Measurements from ENCODE around the gene CHEK2.
"Not testable (repeated sequence)": the region's sequence is repeated elsewhere in the genome, so short reads cannot be mapped to it uniquely, and the experiment has no call there.

CHEK2 gene

GRCh38 chr22:28741200-28741784 lies 328 bp downstream of the CHEK2 start:
- DNase-seq = peak in 1 of 2 experiments; percentile 46

- DNase-seq = not testable (repeated sequence)
Measured at GRCh38 chr22:28738876-28739275, 2.7 kb downstream of the CHEK2 start.

- DNase-seq = no peak
Measured at GRCh38 chr22:28737701-28738100, 3.9 kb downstream of the CHEK2 start.

DNA sequence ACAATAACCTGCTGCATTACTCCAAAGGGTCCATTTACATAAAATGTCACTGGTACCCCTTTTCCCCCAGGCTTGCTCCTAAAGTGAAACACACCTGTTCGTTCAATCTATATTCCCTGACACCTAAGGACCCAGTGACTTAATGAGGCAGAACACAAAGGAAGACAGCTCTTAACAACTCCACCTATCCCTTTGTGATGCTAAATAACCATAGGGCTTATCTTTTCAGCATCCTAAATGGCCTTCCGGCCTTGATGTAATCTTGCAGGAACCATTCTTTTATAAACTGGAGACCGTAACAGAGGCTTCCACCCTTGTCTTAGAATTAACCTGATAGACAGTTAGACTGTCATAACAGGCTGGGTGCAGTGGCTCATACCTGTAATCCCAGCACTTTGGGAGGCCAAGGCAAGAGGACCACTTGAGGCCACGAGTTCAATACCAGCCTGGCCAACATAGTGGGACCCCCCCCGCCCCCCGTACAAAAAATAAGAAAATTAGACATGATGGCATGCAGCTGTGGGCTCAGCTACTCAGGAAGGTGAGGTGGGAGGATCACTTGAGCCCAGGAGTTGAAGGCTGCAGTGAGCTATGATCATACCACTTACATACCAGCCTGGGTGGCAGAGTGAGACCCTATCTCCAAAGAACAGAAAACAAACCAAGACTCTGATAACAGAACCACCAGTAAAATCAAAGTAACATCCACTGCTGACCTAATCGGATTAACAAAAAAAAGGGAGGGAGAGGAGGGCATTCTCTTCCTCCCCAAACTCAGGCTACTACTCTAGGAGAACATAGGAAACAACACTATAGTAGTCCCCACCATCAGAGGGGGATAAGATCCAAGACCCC lies 5.1 kb downstream of the CHEK2 start:
- DNase-seq = no peak

DNA sequence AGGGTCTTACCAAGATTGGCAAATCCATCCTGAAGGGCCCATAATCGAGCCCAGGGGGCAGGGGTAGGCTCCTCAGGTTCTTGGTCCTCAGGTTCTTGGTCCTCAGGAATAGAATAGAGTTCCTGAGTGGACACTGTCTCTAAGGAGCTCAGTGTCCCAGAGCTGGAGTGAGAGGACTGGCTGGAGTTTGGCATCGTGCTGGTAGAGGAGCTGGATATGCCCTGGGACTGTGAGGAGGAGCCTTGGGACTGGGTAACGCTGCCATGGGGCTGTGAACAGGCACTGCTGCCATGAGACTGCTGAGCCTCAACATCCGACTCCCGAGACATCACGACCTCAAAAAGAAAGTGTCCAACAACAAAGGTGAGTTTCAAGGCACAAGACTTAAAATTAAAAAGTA lies 7.2 kb downstream of the CHEK2 start:
- DNase-seq = no peak

DNA sequence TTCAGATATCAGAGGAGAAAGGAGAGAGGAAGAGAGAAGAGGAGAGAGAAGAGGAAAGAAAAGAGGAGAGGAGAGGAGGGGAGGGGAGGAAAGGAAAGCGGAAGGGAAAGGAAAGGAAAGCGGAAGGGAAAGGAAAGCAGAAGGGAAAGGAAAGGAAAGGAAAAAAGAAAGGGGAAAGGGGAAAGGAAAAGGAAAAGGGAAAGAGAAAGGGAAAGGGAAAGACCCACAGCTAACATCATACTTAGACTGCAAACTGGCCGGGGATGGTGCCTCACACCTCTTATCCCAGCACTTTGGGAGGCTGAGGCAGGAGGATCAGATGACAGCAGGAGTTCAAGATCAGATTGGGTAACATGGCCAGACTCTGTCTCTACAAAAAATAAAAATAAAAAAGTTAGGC lies 11.4 kb downstream of the CHEK2 start:
- DNase-seq = no peak

- no peak for DNase-seq
Measured at GRCh38 chr22:28728621-28729313, 12.9 kb downstream of the CHEK2 start.

- no peak for DNase-seq
Measured at GRCh38 chr22:28728002-28728401, 13.6 kb downstream of the CHEK2 start.

- no peak for DNase-seq
Measured at GRCh38 chr22:28718044-28718443, 23.6 kb downstream of the CHEK2 start.

- DNase-seq = no peak
Measured at GRCh38 chr22:28716686-28717085, 24.9 kb downstream of the CHEK2 start.

GRCh38 chr22:28715611-28716010 lies 26.0 kb downstream of the CHEK2 start:
- no peak for DNase-seq

DNA sequence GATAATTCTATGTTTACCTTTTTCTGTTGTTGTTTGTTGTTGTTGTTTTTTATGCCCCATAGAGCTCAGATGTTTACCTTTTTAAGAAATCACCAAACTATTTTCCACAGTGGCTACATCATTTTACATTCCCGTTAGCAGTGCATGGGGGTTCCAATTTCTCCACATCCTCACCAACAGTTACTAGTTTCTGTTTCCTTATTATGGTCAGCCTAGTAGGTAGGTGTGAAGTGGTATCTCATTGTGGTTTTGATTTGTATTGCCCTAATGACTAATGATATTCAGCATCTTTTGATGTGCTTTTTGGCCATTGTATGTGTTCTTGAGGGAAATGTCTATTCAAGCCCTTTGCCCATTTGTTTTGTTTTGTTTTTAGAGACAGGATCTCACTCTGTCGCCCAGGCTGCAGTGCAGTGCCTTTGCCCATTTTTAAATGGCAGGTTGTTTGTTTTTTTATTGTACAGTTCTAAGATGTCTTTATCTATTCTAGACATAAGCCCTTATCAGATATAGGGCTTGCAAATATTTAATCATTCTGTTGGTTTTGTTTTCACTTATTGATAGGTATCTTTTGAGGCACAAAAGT lies 27.5 kb downstream of the CHEK2 start:
- DNase-seq = no peak

- DNase-seq = peak in 1 of 2 experiments; percentile 28
Measured at GRCh38 chr22:28711820-28712777, 29.5 kb downstream of the CHEK2 start.

- no peak for DNase-seq
Measured at GRCh38 chr22:28711341-28711740, 30.3 kb downstream of the CHEK2 start.

DNA sequence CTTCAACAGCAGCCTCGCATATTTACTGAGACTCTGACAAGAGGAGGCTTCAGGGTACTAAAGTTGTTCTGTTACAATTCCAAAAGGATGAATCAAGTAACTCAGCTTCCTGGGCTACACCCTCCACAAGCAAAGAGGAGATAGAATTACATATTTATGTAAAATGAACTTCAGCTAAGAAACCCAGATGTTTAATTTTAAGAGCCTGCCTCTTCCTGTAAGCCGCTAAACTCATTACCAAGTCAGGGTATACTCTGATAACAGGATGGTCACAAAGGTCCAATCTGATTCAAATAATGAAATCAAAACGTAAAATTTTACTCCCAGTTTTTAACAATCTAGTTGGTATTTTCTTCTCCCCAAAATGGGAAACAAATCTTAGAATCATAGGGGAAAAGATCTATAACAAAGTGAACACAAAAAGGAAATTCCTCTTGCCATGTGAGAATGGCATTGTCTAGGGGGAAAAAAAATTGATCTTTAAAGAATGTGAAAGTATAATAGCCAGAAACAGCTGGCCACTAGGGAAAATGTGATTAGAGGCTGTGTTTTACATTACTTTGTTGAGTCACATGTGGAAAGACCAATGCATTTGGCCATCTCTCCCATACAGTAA lies 30.9 kb downstream of the CHEK2 start:
- DNase-seq = no peak

DNA sequence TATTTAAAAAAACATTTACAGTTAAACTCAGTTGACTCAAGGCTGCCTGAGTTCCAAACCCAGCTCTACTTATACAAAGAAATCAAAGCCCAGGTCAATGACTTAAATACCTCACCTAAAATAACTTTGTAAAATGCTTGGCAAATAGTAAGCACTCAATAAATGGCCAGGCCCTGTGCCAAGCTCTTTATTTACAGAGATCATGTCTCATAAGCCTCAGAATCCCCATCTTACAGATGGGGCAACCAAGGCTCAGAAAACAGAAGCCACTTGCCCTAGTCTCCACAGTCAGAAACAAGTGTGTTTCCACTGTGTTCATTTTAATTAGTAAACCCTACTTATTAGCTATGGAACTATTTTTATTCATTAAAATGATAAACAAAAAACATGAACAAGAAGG lies 31.5 kb downstream of the CHEK2 start:
- DNase-seq = no peak

GRCh38 chr22:28706845-28707244 lies 34.8 kb downstream of the CHEK2 start:
- DNase-seq = no peak

DNA sequence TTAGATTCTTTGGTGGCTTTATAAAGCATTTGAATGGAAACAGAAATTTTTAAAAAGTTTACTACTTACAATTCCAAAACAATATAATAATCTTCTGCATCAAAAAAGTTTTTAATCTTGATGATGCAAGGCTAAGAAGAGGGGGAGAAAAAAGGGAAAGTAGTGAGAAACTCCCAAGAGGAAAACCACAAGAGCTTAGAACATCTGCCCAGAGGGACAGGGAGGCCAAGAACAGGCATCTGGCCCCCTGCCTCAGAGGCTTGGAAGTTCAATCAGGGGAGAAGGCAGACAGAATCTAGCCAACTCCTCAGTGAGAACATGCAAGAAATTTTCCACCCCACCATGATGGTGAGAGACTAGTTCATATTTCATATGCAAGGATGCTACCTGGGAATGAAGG lies 38.2 kb downstream of the CHEK2 start:
- DNase-seq = no peak

DNA sequence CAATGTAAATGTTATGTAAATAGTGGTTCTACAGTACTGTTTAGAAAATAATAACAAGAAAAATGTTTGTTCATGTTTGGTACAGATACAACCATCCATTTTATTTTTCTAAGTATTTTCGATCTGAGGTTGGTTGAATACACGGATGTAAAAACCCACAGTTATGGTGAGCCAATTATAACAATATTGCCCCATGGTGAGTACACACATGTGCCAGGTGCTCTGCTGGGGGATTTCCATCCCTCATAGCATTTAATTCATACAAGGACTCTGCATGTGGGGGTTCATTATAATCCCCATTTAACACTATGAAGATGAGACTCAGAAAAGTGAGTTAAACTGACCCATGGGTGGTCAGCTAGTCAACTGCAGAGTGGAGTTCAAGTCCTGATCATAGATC lies 38.7 kb downstream of the CHEK2 start:
- no peak for DNase-seq

GRCh38 chr22:28693041-28693760 lies 48.4 kb downstream of the CHEK2 start:
- not testable (repeated sequence) for DNase-seq

- not testable (repeated sequence) for DNase-seq
Measured at GRCh38 chr22:28689796-28690195, 51.8 kb downstream of the CHEK2 start.

All from AML-193 (cell line).